ENCODE data around the gene CCNE1.

- TF ChIP-seq CTCF (IDR thresholded peaks at IDR 0.05) (no peak), POLR2A (IDR thresholded peaks at IDR 0.05) (no peak)
Measured at GRCh38 chr19:29858621-29859020, 46.8 kb downstream of the CCNE1 start.
